ENCODE results near the gene MEGF6.

DNA sequence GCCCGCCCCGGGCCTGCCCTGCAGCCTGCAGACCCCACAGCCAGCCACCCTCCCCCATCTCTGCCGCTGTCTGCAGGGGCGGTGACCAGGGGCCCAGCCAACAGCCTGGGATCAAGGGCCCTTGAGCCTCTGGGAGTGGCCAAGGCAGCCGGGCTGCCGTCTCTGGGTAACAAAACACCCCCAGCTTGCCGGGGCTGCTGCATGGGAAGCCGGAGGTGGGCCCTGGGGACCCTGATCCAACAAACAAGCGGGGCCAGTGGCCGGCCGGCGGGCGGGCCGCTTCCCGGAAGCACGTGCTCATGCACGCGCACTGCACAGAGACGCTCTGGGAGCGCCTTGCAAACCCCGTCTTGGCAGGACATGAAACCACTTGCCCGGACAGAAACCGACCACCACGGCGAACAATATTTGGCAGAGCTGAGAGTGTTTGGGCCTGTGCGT, 13.2 kb downstream of the MEGF6 start:
- TF ChIP-seq EZH2 (IDR thresholded peaks at IDR 0.05; ENCODE audit: borderline replicate concordance, low read depth, low read length, severe bottlenecking) (no peak), POLR2AphosphoS5 (IDR thresholded peaks at IDR 0.05; ENCODE audit: insufficient read depth, low read depth, low read length) (no peak)
- TF ChIP-seq, protein P1, sequence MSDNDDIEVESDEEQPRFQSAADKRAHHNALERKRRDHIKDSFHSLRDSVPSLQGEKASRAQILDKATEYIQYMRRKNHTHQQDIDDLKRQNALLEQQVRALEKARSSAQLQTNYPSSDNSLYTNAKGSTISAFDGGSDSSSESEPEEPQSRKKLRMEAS (IDR thresholded peaks at IDR 0.05; ENCODE audit: insufficient read depth, insufficient read length) = peak; percentile 74
- TF ChIP-seq, protein P2, sequence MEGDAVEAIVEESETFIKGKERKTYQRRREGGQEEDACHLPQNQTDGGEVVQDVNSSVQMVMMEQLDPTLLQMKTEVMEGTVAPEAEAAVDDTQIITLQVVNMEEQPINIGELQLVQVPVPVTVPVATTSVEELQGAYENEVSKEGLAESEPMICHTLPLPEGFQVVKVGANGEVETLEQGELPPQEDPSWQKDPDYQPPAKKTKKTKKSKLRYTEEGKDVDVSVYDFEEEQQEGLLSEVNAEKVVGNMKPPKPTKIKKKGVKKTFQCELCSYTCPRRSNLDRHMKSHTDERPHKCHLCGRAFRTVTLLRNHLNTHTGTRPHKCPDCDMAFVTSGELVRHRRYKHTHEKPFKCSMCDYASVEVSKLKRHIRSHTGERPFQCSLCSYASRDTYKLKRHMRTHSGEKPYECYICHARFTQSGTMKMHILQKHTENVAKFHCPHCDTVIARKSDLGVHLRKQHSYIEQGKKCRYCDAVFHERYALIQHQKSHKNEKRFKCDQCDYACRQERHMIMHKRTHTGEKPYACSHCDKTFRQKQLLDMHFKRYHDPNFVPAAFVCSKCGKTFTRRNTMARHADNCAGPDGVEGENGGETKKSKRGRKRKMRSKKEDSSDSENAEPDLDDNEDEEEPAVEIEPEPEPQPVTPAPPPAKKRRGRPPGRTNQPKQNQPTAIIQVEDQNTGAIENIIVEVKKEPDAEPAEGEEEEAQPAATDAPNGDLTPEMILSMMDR (IDR thresholded peaks at IDR 0.05; ENCODE audit: extremely low read depth in 1 of 2, insufficient read depth in 1 of 2, low read depth in 1 of 2, low read length in 2 of 2) = no peak

Measured in endothelial cell of umbilical vein (primary cell).